Heart right ventricle (tissue), 16 donors: ENCODE data around the gene DNAJB4. TPM values are rescaled to one million over a fixed set of nuclear protein-coding genes. Genes with fewer than 3 reads are reported as not detected.

Source experiments
- ATAC-seq, 8 donors: fragments of 200-7000 bp; cut with Tn5 transposase; one replicate each; pipeline ENCODE4 v1.9.1; 2020; ENCODE audit warnings: mild to moderate bottlenecking in 8 of 8, moderate library complexity in 8 of 8, moderate number of reproducible peaks in 1 of 8
- DNase-seq, 2 donors: peaks; one replicate each; pipeline ENCODE4 v3.0.0-alpha.2; 2020
- H3K27ac ChIP-seq, 10 donors: fragments of 200-600 bp; sonication (generic) in 2 of 10; one replicate each; pipeline versions ENCODE4 v1.5.0 to v1.8.0; 2020 to 2022; ENCODE audit warnings: mild to moderate bottlenecking in 3 of 10
- H3K27me3 ChIP-seq, 7 donors: fragments of 200-600 bp; one replicate each; pipeline ENCODE4 v1.8.0; 2021 to 2022; ENCODE audit warnings: mild to moderate bottlenecking in 2 of 7
- H3K36me3 ChIP-seq, 9 donors: fragments of 200-600 bp; sonication (generic) in 1 of 9; one replicate each; pipeline versions ENCODE4 v1.5.0 to v1.8.0; 2020 to 2022; ENCODE audit warnings: mild to moderate bottlenecking in 2 of 9
- H3K4me1 ChIP-seq, 9 donors: fragments of 200-600 bp; sonication (generic) in 1 of 9; one replicate each; pipeline versions ENCODE4 v1.5.0 to v1.8.0; 2020 to 2022; ENCODE audit warnings: mild to moderate bottlenecking in 4 of 9
- H3K4me3 ChIP-seq, 10 donors: fragments of 200-600 bp; sonication (generic) in 2 of 10; one replicate each; pipeline versions ENCODE4 v1.5.0 to v1.8.0; 2020 to 2022; ENCODE audit warnings: mild to moderate bottlenecking in 7 of 10, moderate library complexity in 2 of 10
- H3K9me3 ChIP-seq, 11 donors: fragments of 200-600 bp in 10 of 11; sonication (generic) in 2 of 11; one replicate each; pipeline versions ENCODE4 v1.5.0 to v1.8.0; 2013 to 2022; ENCODE audit warnings: mild to moderate bottlenecking in 2 of 11, control low read depth in 1 of 11, moderate library complexity in 1 of 11
- WGBS, 2 donors: extraction: QIAGEN DNeasy Blood & Tissue Kit; methylation state at CpG; one replicate each; pipeline ENCODE4 v1.1.7; 2013; ENCODE audit warnings: inconsistent platforms in 1 of 2; 5-methylcytosine and 5-hydroxymethylcytosine counted together
- intact Hi-C, 10 donors: fragments of 100-400 bp; cut with DNase I; formaldehyde crosslinking; loops; one replicate each; pipeline versions ENCODE4 v1.11.1 to v1.14.2; 2022
- polyA plus RNA-seq, 2 donors: library from polyadenylated mRNA; stranded (reverse); fragments of 200-250 nt; gene quantifications; one replicate each; pipeline ENCODE4 v1.2.3, GENCODE V29; 2013
- total RNA-seq, 10 donors: library from RNA; stranded (reverse); fragmentation: NEBNext Ultra II Directional in 3 of 10; extraction: Animal tissue kit (Norgen Biotek cat#: 25700) in 3 of 10; gene quantifications; one replicate each; pipeline versions ENCODE4 v1.2.1 to v1.2.4, GENCODE V29; 2021 to 2023
- TF ChIP-seq, protein P1 (sequence below), 9 donors: fragments of 200-600 bp; sonication (generic) in 2 of 9; IDR thresholded peaks; one replicate each; pipeline versions ENCODE4 v1.5.0 to v1.8.0; 2021 to 2022; ENCODE audit warnings: antibody characterized with exemption in 9 of 9, mild to moderate bottlenecking in 5 of 9, moderate library complexity in 1 of 9
- donor health status: Arrhythmogenic right ventricular cardiomyopathy.
- donor health status: ischemic (EF 13 %, LVEDD 7.1; RV severe dilation, severe dysfunction).
- donor health status: healthy with polysubstance abuse.
- donor health status: DM: no; HTN: yes; CAD: no.
- donor health status: DM: no; HTN: no; CAD: no.
- donor health status: ischemic (EF 25% LVEDD 6.9; RV normal size, moderate dysfunction).
- donor health status: ischemic (EF 25% LVEDD 5.7; RV mildly dilated, moderate dysfunction).
- donor health status: healthy.
- donor health status: DM: yes; HTN: yes; CAD: no.
- donor health status: Ischemic cardiomyopathy.
- donor health status: ischemic (EF 35%, LVEDD 5.7; RV mildly dilated, moderate dysfunction).
- donor health status: nonischemic (EF 11% LVEDD 7.7; RV severe dilation, severe dysfunction).
- donor health status: DM: yes; HTN: yes; CAD: no.
- donor health status: PGD.
- donor health status: ischemic (EF 29% LVEDD 5.4; RV normal size, mild dysfunction).
- donor health status: nonischemic (EF 23%, LVEDD 6.1; RV moderate dilation, normal function).

DNAJB4 gene
- total and polyA plus RNA-seq, 12 donors, result 38.5 to 178 (median 120) TPM

GRCh38 chr1:77958850-77959249, 45.9 kb upstream of the DNAJB4 start:
- intact Hi-C loops, result no loop called here
- Histone ChIP-seq H3K4me3 (no peak overlapping the region), H3K36me3 (peaks cover 0 to 100% (median 95%) of the 10 kb centered on the region in 9 donors), H3K27ac (no peak overlapping the region), H3K9me3 (no peaks in the 10 kb centered on the region), H3K27me3 (no peaks in the 10 kb centered on the region), H3K4me1 (no peaks in the 10 kb centered on the region)
- no peak for DNase-seq
- ATAC-seq, result no peak
- TF ChIP-seq, protein P1, sequence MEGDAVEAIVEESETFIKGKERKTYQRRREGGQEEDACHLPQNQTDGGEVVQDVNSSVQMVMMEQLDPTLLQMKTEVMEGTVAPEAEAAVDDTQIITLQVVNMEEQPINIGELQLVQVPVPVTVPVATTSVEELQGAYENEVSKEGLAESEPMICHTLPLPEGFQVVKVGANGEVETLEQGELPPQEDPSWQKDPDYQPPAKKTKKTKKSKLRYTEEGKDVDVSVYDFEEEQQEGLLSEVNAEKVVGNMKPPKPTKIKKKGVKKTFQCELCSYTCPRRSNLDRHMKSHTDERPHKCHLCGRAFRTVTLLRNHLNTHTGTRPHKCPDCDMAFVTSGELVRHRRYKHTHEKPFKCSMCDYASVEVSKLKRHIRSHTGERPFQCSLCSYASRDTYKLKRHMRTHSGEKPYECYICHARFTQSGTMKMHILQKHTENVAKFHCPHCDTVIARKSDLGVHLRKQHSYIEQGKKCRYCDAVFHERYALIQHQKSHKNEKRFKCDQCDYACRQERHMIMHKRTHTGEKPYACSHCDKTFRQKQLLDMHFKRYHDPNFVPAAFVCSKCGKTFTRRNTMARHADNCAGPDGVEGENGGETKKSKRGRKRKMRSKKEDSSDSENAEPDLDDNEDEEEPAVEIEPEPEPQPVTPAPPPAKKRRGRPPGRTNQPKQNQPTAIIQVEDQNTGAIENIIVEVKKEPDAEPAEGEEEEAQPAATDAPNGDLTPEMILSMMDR (IDR thresholded peaks at IDR 0.05), result no peak
- WGBS, 2 donors, result 93 to 95% methylated on average over 2 of the region's 2 CpGs

DNA sequence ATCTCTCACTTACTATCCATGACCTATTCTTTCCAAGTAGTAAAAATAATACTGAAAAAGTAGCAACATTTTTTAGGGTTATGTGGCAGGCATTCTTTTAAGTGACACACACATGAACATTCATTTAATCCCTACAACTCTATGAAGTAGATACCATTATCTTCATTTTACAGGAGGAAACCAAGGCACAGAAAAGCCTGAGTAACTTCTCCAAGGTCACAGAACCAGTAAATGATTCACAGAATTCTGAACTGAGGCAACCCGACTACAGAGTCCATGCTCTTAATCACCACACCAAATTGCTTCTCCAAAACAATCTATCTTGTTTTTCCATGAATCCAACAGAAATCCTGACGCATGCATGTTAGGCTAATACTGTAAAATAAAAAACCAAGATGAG, 43.3 kb upstream of the DNAJB4 start:
- H3K36me3 ChIP-seq, result peaks cover 0 to 100% (median 92%) of the 10 kb centered on the region in 9 donors
- 85 to 93% methylated on average over 2 of the region's 2 CpGs for WGBS, 2 donors

GRCh38 chr1:77966291-77966690, 38.4 kb upstream of the DNAJB4 start:
- peaks cover 0 to 100% (median 76%) of the 10 kb centered on the region in 9 donors for H3K36me3 ChIP-seq
- TF ChIP-seq, protein P1 (IDR thresholded peaks at IDR 0.05), result no peak
- 71 to 84% methylated on average over 3 of the region's 3 CpGs for WGBS, 2 donors
- H3K27me3 ChIP-seq, result no peaks in the 10 kb centered on the region
- H3K9me3 ChIP-seq, result no peaks in the 10 kb centered on the region
- ATAC-seq (no peak), DNase-seq (no peak)
- intact Hi-C loops, result loop anchor here in 2 of 10 donors (10.0 kb wide), 2 partner anchors 49 to 251 kb away; no protein-coding TSS in a partner anchor
- H3K4me3 ChIP-seq, result no peak overlapping the region
- H3K27ac ChIP-seq, result no peak overlapping the region
- H3K4me1 ChIP-seq, result peaks cover 7 to 36% (median 19%) of the 10 kb centered on the region in 9 donors

More for the DNA sequence above, 43.3 kb upstream of the DNAJB4 start:
- TF ChIP-seq, protein P1 (IDR thresholded peaks at IDR 0.05), result no peak
- Histone ChIP-seq H3K4me3 (no peak overlapping the region), H3K27ac (no peak overlapping the region), H3K9me3 (no peaks in the 10 kb centered on the region), H3K4me1 (no peaks in the 10 kb centered on the region), H3K27me3 (no peaks in the 10 kb centered on the region)
- DNase-seq (no peak), ATAC-seq (no peak)
- intact Hi-C loops, result loop anchor here in 2 of 10 donors (10.0 kb wide), 2 partner anchors 53 to 247 kb away; no protein-coding TSS in a partner anchor

DNA sequence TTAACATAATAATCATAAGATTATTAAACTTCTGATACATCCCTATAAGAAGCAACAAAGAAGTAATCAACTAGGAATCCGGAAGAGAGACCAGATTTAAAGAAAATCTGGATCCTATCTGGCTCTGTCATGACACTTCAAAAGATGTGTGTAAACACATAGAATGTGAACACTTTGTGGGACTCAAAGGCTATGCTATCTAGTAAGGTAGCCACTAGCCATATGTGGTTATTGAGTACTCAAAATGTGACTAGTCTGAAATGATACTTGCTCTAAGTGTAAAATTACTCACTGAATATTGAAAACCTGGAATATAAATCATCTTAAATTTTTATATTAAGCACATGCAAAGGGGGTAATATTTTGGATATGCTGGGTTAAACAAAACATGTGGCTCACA, 34.5 kb upstream of the DNAJB4 start:
- Histone ChIP-seq H3K4me3 (no peak overlapping the region), H3K36me3 (peaks cover 0 to 84% (median 37%) of the 10 kb centered on the region in 9 donors), H3K4me1 (peaks cover 10 to 71% (median 44%) of the 10 kb centered on the region in 9 donors), H3K27ac (no peak overlapping the region), H3K27me3 (no peaks in the 10 kb centered on the region), H3K9me3 (no peaks in the 10 kb centered on the region)
- intact Hi-C loops, result loop anchor here in 5 of 10 donors (10.0 kb wide), 2 partner anchors 75 to 145 kb away; partner anchors contain the start of gene GIPC2 (in 1 of the 5)
- ATAC-seq (no peak), DNase-seq (no peak)
- 65 to 71% methylated on average over 1 of the region's 1 CpG for WGBS, 2 donors
- TF ChIP-seq, protein P1 (IDR thresholded peaks at IDR 0.05), result no peak
